Stimulated activated CD8-positive, alpha-beta memory T cell treated with anti-CD3 and anti-CD28 coated beads, Interleukin-7, amount 100 ng/mL, for 48 hours (primary cell): ENCODE results near the gene ETV1.

Experiments used
- DNase-seq, 2 donors: peaks; one replicate each; pipeline ENCODE4 v3.0.0-alpha.2; 2020; ENCODE audit warnings: low read depth in 1 of 2; ENCODE audit errors: extremely low read depth in 1 of 2

ETV1 gene

DNA sequence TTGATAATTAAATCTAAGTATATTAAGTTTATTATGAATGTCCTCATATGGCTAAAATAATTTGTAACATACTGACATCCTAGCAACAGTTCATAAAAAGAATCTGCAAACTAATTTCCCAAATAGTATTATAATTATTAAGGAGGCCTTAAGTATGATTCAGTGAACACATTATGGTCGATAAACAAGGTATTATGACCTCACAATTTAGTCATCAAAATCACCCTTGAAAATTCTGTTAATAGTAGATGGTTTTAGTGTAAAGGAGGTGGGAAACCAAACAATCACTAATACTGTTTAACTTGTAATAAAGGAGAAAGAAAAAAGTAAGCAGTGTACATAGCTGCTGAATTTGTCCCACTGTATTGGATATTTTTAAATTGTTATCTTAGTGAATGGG lies 2.1 kb downstream of the ETV1 start:
- no peak for DNase-seq

DNA sequence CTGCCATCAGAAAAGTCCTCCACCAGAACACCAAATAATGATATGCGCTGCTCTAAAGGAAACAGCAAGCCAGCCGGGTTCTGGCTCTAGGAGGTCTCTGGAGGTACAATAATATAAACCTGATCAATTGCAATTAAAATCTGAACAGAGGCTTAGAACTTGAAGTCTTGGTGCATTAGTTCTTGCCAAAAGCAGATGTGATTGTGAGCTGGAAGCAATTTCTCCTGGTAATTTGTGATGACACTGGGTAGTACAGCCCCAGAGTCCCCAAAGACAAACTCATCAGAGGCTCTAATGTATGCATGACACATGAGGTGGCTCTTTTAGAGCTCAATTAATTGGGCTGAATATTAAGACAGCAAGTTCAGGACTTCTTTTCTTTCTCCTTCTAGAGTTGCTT lies 3.3 kb downstream of the ETV1 start:
- DNase-seq, result no peak

DNA sequence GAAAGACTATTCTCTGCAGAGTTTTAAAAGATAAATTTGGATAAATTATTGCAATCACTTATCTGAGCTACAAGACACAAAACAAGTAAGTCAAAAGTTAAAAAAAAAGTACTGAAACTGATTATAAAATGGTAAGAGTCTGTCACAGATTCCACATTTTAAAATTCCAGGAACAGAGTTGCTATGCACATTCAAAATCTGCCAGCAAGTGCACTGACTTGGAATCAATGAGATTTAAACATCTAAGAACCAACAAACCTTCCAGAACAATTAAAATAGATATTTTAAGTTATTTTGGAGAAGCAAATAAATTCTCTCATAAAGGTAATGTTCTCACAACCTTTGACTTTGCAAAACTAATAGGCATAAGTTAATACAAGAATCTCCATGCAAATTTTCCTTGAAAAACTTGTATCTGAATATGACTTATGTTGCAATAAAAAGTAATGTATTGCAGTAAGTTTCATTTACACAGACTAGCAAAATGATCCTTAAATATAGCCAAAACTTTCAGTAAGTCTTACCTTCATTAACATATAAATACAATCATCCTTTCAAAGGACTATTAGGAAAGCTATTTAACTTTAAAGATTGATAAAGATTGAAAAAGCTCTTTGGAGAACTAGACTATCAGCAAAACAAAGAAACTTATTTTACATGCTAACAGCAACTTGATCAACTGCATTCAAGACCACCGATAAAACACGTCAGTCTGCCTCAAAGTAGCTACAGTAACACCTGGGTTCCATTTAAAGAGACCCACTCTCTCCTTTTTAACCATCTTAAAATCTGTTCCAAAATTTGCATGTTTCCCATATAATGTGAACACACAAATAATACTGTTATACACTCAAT lies 4.4 kb downstream of the ETV1 start:
- no peak for DNase-seq

DNA sequence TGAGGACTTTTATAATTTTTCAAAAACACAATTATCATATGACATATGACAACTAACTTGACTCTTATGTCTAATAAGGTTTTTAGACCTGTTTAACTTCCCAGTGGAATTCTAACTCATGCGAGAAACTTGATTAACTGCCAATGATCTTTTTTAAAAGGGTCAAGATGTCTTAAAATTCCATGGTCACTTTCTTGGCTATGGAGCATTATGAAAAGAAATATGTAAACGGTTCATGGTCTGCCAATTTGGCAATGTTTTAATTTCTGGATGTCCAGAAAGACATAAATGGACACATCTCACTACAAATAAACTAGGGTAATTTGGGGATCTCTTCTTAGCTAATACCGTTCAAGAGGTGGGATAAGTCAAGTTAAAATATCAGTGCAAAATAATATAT lies 5.4 kb downstream of the ETV1 start:
- DNase-seq, result no peak

DNA sequence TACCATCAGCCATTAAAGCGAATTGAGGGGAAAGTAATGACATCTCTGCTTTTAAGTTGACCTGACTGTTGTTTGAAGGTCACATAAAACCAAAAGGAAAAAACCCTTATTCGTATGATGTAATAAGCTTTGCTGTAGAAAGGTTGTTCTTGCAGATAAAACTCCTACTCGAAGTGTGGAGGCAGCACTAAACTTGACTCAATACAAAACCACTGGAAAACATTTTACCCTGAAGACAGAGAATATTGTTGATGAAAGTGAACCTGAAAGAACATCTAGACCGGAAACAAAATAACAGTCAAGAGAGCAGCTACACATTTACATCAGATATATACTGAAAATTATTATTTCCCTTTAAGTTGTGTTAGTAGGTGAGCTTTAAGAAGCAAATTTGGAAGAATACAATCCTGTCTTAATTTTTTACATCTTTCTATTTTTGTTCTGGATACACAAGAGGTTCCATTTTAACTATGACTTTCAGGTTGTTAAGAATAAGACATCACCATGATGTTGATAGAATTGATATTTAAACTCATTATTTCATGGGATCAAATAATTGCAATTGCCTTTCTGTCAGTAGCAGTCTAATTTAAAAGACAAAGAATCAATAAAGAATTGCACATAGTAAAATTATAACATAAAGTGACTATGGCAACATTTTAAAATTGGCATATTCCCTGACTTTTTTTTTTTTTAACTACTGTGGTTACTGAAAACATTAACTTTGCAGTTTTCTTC lies 6.4 kb downstream of the ETV1 start:
- DNase-seq, result no peak

DNA sequence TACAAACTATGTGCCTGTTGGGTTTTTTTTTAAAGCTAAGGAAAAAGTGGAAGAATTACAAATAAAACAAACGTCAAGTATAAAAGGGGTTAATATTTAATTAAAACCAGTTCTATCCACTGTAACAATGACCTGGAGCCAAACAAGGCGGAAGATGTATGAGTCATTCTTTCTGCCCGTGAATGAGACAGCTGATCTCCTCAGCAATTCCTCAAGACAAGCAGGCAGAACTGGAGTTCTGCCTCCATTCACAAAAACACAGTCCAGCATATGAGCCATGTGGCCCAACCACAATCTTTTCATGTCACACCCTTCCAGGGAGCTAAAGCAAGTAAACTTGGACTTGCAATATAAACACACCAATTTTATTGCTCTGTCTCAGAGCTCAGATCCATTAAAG lies 8.4 kb downstream of the ETV1 start:
- DNase-seq, result no peak

DNA sequence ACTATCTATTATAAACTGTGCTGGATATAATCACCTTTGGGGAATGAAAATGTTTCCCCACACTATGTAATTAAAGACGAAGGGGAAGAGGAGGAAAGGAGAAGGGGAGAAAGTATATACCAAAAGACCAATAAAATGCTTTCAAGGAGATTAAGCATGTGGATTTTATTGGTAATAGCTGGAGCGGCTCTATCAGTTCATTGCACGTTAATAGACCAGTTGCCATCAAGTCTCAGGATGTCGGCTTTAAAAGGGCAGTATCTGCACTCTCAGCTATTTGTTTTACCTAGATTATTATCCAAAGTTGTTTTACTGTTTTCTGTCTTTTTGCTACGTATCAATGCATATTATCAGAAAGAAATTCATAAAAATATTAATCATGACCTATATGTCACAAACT lies 9.0 kb downstream of the ETV1 start:
- DNase-seq, result no peak

DNA sequence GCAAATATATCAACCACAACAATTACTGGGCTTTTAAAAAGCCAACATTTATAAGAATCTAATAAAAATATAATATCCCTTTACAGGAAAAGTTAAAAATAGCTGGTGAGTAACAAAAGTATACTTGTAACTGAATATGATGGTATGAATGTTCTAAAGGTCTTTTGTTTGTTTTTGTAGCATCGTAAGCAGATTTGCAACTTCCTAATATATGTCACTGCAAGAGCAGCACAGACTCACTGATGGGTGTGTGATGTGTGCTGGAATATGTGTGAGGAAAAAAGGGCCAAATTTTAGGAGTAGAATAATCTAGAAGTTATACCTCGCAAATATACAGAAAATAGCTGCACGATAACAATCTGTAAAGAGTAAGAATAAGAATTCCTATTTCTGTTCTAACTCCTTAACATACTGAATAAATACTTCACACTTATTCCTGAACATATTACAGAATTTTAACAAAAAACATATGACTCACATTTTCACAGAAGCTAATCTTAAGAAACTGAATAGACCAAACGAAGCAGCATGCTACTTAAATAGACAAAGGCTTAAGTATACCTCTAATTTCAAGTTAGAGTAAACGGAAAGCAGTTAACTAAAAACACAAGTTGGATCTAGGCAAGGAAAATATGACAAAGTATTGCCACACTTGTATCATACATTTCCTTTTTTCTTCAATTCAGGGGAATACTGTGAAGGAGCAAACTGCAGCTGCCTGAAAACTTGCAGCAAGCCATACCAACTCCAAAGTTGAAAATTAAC lies 9.6 kb downstream of the ETV1 start:
- DNase-seq, result no peak

DNA sequence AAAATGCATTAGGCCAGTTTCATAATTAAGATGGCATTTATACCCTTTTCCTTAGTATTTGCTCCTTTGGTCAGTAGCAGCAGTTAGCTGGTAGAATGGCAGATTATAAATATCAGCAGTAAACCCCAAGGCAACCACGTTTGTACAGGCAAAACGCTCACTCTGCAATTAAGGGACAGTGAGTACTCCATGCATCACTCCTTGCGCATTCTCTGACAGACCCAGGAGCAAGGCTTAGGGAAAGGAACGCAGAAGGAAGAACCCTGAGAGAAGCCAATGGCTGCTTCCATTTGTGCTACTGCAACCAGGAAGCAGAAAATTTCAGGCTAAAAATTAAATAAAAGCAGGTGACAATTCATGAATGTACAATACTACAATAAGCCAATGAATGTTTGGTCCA lies 12.9 kb downstream of the ETV1 start:
- no peak for DNase-seq

DNA sequence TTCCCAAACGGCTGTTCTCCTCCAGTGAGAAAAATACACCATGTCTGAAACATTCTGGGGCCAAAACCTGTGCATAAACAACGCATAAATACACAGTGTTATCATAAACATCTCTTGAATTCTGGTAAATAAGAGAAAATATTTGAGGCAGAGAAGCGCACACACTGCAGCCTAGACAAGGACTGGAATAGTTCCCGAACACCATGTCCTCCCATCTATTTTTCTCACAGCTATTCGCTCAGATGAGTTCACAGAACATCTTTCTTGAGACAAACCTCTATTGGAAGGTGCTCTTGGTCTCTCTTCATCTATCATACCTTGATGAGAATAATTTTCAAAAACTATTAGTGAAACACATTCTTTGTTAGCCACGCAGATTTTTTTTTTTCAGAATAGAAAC lies 24.4 kb downstream of the ETV1 start:
- DNase-seq, result no peak

DNA sequence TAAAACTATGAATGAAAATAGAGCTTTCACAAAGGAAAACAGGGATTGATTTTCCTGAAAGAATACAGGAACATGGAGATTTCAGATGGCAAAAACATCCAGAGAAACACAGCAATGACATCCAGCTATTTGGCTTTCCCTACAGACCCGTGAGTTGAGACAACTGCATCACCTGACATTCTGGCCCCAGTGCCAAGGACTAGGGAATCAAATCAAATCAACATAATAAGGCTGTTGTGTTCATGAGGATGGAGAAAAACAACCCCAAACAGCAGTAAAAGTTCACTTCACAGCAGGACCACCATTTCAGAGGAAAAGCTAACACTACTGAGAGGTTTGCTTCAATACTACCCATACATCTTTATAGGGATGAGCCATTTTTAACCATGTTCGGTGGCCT lies 25.5 kb downstream of the ETV1 start:
- no peak for DNase-seq

DNA sequence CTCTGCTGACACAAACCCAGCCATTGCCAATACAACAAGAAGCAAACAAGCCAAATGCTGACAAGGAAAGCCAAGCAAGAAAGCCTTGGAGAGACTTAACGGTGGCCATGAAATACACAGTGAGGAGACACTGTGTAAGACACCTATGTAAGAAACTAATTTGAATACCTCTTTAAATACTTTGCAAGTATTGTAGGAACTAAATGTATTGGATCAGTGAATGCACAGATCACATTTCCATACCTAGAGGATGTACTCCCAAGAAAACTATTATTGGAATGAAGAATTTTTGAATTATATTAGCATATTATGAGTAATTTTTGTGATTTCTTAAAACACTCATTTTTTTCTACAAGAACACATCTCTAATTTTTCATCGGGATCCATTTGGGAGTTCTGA lies 34.0 kb downstream of the ETV1 start:
- DNase-seq, result no peak

DNA sequence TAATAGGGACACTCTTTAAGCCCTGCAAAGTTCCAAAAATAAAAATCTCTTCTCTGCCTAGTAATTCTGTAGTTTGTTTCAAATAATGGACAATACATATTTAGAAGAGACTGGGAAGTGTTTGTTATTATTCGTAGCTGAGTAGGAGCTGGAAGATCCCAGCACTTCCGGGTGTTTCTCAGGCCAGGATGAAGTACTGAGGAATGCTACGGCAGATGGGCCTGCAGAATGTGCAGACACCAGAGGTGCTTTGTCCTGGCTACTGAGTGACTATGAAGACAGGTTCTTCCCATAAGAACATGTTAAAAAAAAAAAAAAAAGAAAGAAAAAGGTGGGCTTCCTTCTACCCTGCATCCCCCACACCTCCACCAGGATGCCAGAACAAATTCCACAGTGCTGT lies 36.1 kb downstream of the ETV1 start:
- DNase-seq, result no peak

DNA sequence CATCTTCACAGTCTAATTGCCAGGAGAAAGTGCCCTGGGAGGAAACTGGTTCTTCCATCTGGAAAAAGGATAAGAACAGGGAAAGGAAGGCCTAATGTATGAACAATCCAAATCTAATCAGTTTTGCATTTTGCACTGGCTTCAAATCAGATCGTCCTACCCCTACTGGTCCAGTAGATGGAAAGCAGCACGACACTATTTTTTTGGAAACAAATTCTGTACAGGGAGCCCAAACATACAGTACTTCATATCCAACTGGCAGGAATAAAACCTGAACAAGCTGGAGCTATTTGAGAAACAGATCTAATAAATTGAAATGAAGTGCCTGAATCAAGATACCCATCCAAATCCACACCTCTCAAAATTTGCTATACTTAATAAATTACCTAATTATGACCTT lies 36.5 kb downstream of the ETV1 start:
- no peak for DNase-seq

DNA sequence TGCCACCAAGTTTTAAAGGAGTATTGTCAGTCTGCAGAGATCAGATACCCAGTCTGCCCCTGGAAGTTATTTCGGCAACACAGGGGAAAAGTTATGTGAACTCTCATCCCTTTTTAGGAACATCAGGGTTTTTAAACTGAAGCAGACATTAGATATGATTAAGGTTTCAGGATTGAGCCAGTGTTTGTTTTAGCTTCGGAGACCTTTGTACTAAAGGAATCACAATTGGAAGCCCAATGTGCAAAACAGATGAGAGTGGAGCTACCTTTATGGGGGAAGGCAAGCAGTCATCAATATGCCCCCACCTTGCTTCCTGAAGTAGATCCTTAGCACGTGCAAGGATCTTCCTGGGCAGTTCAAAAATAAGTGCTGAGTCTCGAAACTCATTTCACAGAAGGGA lies 39.5 kb downstream of the ETV1 start:
- no peak for DNase-seq

DNA sequence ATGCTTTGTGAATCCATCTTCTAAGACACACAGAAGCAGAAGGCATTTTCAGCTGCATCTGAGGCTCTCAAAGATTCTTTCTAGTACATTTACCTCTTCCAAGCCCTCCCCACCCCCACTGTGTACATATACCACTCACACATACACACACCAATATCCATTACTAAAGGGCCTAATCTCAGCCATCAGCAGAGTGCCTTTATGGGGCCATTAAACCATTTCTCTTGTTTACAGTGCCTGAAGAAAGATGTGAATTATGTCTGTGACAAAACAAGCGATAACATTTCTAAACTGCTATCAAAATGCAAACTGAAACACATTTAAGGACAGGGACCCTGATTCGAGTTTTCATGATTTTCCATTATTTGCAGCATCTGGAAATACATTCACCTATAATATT lies 40.0 kb downstream of the ETV1 start:
- DNase-seq, result no peak

DNA sequence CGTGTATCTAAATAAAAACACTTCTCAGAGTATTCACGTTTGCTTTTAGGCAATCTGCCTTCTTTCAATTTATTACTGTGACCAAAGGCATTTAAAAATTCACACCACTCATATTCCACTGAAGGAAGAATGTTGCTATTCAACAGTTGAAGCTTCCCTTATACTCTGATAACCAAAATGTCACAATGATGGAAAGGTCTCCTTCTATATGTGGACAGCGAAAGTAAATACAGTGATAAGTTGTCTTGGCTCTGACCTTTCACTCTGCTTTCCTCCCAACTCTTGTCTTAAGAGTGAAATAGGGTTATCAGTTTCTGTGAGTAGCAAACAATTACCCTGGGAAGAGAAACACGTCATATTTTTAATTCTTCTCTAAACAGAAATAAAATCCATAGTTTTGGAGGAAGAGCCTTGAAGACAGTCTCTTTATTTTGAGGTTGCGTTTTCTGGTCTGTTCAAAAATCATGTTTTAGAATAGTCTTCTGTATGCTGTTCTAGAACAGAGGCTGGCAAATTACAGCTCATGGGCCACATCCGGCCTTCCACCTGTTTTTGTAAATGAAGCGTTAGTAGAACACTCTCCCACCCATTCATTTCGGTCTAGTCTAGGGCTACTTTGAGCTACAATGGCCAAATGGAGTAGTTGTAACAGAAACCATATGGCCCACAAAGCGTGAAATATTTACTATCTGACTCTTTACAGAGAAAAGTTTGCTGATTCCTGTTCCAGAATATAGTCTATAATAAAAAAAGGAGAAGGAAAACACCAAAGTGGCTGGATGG lies 41.3 kb downstream of the ETV1 start:
- no peak for DNase-seq

DNA sequence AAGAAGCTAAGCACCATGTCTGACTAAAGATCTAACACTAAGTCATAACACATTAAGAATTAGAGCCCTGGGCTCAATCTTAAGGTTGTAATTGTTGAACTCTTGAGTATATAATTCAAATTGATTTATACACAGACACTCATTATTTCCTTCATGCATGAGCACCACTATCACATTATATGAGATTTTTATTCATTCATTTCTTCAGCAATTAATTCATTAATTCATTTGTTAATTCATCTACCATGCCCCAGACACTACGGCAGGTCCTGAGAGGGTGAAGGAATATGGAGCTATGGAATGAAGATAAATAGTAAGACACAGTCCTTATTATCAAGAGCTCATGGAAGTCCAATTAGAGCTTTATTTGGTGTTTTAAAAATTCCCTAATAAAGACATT lies 41.9 kb downstream of the ETV1 start:
- no peak for DNase-seq

DNA sequence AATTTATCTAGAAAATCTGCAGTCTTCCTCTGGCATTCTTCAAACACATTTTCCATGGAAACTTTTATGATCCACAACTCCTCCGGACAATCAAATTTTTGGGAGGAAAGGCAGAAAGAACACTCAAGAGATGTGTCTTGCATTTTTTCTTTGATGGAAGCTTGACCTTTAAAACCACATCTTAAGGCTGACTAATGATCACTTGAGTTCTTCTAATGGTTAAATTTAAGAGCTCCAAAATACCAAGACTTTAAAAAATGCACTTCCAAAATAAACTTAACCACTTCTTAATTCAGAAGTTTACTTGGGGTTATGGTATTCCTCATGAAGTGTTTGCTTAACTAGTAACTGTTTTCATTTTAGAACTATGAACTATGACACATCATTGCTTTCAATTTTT lies 43.3 kb downstream of the ETV1 start:
- DNase-seq, result no peak

DNA sequence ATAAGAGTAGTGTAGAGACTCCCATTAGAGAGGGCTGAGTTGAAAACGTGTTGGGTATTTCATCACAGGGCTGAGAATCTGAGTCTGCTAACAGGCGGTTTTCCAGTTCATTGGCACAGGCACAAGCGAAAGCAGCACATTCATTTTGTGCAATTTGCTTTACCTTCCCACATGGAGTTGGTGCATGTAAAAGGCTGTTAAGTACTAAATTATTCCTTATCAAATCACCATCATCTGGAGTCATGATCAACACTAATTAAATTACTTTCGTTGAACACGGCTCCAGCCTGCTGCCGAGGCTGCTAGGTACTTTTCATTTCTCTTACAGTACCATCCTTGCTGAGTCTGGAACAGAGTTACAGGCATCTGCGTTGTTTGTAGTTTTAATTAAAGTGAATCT lies 43.8 kb downstream of the ETV1 start:
- no peak for DNase-seq

DNA sequence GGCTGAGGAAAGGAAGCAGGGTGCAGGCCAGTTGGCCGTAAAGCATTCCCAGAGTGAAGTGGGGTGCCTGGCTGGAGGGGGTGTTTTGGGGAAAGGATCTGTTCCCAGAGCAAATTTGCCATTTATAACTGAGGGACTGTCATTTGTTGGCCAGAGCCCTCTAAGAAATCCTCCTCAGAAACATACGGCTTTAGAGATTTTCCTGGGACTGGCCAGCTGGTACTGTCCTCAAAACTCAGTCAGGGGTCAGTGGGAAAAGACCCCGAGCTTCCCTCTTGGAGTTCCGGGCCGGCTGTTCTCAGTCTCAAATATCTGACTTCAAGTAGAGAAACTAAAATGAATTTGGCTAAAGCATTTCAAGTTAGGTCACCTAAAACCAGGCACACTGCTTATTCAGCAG lies 55.9 kb downstream of the ETV1 start:
- DNase-seq, result no peak
